GM20000 (cell line): Measurements from ENCODE around the gene CENPA.

ENCODE experiments used
- DNase-seq: peaks from one replicate; pipeline ENCODE4 v3.0.0; 2012; ENCODE audit warnings: low spot score
- CTCF ChIP-seq: IDR thresholded peaks from 2 replicates; pipeline ENCODE4 v1.5.1; 2012; ENCODE audit warnings: mild to moderate bottlenecking, control low read depth; ENCODE audit errors: extremely low read depth, missing control alignments

CENPA gene

GRCh38 chr2:26785431-26786206 is at the start of gene CENPA:
Gene CENPA, plus strand, starts transcription at chr2:26786056. Its CDS starts 141 bp downstream, at chr2:26786197.
- TF ChIP-seq CTCF: no peak
- DNase-seq: peak; percentile 99

- no peak for TF ChIP-seq CTCF
- no peak for DNase-seq
Observed at GRCh38 chr2:26737221-26737620, 48.6 kb upstream of the CENPA start.

- TF ChIP-seq CTCF: no peak
- no peak for DNase-seq
Observed at GRCh38 chr2:26738481-26738880, 47.4 kb upstream of the CENPA start.

- TF ChIP-seq CTCF: no peak
- no peak for DNase-seq
Observed at GRCh38 chr2:26739514-26739913, 46.3 kb upstream of the CENPA start.

- DNase-seq: no peak
- no peak for TF ChIP-seq CTCF
Observed at GRCh38 chr2:26740346-26740745, 45.5 kb upstream of the CENPA start.

- TF ChIP-seq CTCF: no peak
- no peak for DNase-seq
Observed at GRCh38 chr2:26740890-26741302, 45.0 kb upstream of the CENPA start.

- TF ChIP-seq CTCF: no peak
- DNase-seq: no peak
Observed at GRCh38 chr2:26742048-26742770, 43.6 kb upstream of the CENPA start.
